GM18511 (cell line): ENCODE data around the gene MAK.
"Not testable (repeated sequence)": the region's sequence is repeated elsewhere in the genome, so short reads cannot be mapped to it uniquely, and the experiment has no call there.

ENCODE experiments used
- ATAC-seq: cut with Tn5 transposase; IDR thresholded peaks from one replicate; pipeline ENCODE4 v1.9.1; 2021; ENCODE audit warnings: mild to moderate bottlenecking, moderate library complexity; ENCODE audit not compliant: unreplicated experiment

Gene MAK

GRCh38 chr6:10837995-10838793 lies at the start of gene MAK:
TSS of gene MAK (minus strand) at chr6:10838539. CDS start at chr6:10830648, 7,891 bp downstream.
- peak; percentile 82 for ATAC-seq

GRCh38 chr6:10886691-10887502 lies 48.6 kb upstream of the MAK start, which contains the start of gene SYCP2L:
TSS of gene SYCP2L (plus strand) at chr6:10887052. CDS start at chr6:10887127, 75 bp downstream.
- ATAC-seq, result peak; percentile 48

- not testable (repeated sequence) for ATAC-seq
Measured at GRCh38 chr6:10886365-10886690, 48.0 kb upstream of the MAK start.

- no peak for ATAC-seq
Measured at GRCh38 chr6:10884245-10884972, 46.1 kb upstream of the MAK start.

- no peak for ATAC-seq
Measured at GRCh38 chr6:10883312-10884244, 45.2 kb upstream of the MAK start.

- ATAC-seq, result no peak
Measured at GRCh38 chr6:10882657-10883171, 44.4 kb upstream of the MAK start.

- ATAC-seq, result not testable (repeated sequence)
Measured at GRCh38 chr6:10882253-10882630, 43.9 kb upstream of the MAK start.

DNA sequence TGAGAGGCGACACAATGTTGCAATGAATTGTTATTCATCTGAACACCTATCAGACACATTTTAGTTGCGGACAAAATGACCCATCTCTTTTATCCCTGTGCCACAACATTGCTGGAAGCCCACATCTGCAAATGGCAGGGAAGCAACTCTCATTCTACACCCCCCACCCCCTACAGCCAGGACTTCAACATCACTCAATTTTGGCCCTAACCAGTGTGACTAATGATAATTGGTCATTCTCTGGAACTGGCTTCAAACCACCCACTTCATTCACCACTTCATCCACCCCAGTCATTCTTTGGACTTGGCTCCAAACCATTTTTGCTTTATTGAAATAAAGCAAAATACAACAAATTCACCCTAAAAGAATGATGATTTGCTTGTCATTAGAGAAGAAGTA lies 42.0 kb upstream of the MAK start:
- ATAC-seq, result no peak

DNA sequence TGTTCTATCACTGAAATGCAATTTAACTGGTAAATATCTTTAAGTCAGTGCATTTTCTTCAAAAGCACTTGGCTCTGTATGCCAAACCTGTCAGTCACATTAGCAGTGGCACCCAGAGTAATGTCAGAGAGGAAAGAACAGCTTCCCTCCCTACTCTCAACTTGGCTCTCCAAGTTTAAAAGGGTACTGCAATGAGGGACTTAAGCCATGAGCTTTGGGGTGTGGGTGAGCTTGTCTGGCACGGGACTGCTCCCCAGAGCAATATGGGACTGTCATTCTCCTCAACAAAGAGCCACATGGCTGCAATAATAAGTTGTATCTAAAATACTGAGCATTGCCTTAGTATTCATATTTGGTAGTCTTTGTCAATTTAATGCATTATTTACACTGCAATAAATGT lies 39.5 kb upstream of the MAK start:
- ATAC-seq, result no peak

GRCh38 chr6:10877012-10877411 lies 38.7 kb upstream of the MAK start:
- ATAC-seq, result no peak

GRCh38 chr6:10875026-10875425 lies 36.7 kb upstream of the MAK start:
- ATAC-seq, result no peak

GRCh38 chr6:10874207-10874606 lies 35.9 kb upstream of the MAK start:
- no peak for ATAC-seq

DNA sequence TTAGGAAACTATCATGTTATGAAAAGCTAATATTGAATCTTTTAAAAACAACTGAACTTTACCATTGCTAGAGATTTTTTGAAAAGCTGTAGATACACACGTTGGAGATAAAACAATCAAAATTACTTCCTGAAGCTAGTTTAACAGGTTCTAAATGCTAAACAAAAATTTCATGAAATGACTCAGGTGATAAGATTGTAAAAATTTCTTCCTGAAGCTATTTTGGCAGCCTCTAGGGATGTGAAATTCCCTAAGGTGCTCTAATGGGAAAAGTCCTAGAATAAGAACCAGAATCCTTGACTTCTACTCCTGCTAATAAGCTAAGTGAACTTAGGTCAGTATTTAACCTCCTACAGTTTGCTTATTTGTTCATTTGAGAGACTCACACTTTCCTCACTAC lies 35.0 kb upstream of the MAK start:
- no peak for ATAC-seq

DNA sequence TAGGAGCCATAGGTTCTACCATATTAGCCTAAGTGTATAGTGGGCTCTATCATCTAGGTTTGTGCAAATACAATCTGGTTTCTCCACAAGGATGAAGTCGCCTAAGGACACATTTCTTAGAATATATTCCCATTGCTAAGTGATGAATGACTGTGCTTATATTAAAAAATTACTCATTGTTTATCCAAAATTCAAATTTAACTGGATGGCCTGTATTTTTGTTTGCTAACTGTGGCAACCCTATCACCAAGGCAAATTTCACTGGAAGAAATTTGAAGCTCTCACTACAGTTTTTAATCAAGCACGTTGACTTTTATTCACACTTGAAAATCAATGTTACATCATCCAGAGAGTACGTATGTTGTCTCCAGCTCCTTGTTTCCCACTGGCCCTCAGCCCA lies 29.6 kb upstream of the MAK start:
- ATAC-seq, result no peak

DNA sequence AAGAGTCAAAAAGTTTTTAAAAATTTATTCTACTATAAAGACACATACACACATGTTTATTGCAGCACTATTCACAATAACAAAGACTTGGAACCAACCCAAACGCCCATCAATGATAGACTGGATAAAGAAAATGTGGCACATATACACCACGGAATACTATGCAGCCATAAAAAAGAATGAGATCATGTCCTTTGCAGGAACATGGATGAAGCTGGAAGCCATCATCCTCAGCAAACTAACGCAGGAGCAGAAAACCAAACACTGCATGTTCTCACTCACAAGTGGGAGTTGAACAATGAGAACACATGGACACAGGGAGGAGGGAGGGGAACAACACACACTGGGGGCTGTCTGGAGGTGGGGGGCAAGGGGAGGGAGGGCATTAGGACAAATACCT lies 28.4 kb upstream of the MAK start:
- ATAC-seq, result not testable (repeated sequence)

GRCh38 chr6:10863031-10863430 lies 24.7 kb upstream of the MAK start:
- ATAC-seq, result not testable (repeated sequence)

DNA sequence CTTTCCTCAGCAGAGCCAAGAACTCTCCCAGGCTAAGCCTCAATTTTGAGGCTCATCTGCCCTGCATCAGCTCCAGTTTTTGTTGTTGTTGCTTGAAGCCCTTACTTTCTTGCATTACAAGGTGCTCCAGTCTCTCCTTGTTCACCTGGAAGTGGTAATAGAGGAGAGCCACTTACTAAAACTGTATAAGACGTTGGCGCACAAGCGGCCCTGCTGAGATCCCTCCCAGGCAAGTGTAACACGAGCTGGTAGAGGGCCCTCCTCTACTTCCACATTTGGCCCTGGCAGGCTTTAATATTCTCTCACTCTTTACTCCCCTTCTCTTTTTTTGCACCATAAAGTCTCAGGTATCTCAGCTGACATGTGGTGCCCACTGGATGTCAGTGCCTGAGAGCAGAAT lies 24.0 kb upstream of the MAK start:
- no peak for ATAC-seq

GRCh38 chr6:10861086-10861485 lies 22.7 kb upstream of the MAK start:
- ATAC-seq, result no peak

- ATAC-seq, result no peak
Measured at GRCh38 chr6:10857259-10857658, 18.9 kb upstream of the MAK start.

DNA sequence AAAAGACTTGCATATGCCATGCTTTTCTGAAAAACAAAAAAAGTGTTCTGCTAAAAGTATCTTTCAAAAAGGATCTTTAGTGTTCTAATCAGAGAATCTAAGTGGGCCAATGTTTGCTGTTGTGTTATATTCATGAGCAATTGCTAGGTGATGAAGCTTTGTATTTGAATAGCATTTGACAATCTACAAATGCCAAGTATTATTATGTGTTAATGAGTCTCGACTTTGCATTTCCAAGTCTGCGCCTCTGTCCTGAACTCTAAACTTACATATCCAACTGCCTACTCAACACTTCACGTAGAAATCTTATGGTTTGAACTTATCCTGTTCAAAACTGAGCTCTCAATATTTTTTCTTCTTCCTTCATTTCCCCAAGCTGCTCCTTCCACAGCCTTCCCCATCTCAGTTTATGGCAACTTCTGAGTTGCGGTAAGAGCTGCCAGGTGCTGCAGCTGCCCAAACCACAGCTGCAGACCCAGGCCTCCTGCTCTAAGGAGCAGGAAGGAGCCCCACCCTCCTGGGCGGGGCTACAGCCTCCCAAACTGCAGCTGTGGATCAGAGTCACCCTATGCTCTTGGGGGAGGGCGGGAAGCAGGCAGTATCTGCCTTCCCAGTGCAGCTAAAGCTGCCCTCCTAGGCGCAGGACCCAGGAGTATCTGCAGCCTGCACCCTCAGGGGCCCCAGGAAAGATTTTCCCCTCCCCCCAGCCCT lies 16.7 kb upstream of the MAK start:
- no peak for ATAC-seq
